Neural cell (in vitro differentiated cells): ENCODE measurements around the gene LRP5. TPM values are rescaled to one million over a fixed set of nuclear protein-coding genes. Genes with fewer than 3 reads are reported as not detected.

Experiments
- H2AFZ ChIP-seq: fragments of 200-600, 300-800 bp; sonication (generic), shearing (Covaris generic); 2 replicates; pipeline ENCODE4 v1.6.0; 2014; ENCODE audit warnings: low read depth, mild to moderate bottlenecking, antibody characterized with exemption, low read length, moderate library complexity
- H3F3A ChIP-seq: fragments of 200-600 bp; shearing (Covaris generic); 2 replicates; pipeline ENCODE4 v1.6.1; 2016; ENCODE audit warnings: mild to moderate bottlenecking, moderate library complexity, mixed read lengths, antibody characterized with exemption, low read length; ENCODE audit not compliant: insufficient read depth, poor library complexity, severe bottlenecking
- H3K27ac ChIP-seq: fragments of 200-600, 300-800 bp; sonication (generic), shearing (Covaris generic); 2 replicates; pipeline ENCODE4 v1.5.1; 2014; ENCODE audit warnings: mild to moderate bottlenecking, low read length, moderate library complexity
- H3K27me3 ChIP-seq: fragments of 300-800, 200-600 bp; sonication (generic), shearing (Covaris generic); 2 replicates; pipeline ENCODE4 v1.6.0; 2014; ENCODE audit warnings: mild to moderate bottlenecking, low read depth, low read length, moderate library complexity; ENCODE audit not compliant: insufficient read depth
- H3K36me3 ChIP-seq: fragments of 300-800, 200-600 bp; sonication (generic), shearing (Covaris generic); 2 replicates; pipeline ENCODE4 v1.5.1; 2014; ENCODE audit warnings: mild to moderate bottlenecking, antibody characterized with exemption, low read length, moderate library complexity; ENCODE audit not compliant: insufficient read depth
- H3K4me2 ChIP-seq: fragments of 300-800, 200-600 bp; sonication (generic), shearing (Covaris generic); 2 replicates; pipeline ENCODE4 v1.6.0; 2014; ENCODE audit warnings: mild to moderate bottlenecking, low read length
- H3K4me3 ChIP-seq: fragments of 300-800, 200-600 bp; sonication (generic), shearing (Covaris generic); 2 replicates; pipeline ENCODE4 v1.5.1; 2014; ENCODE audit warnings: mild to moderate bottlenecking, low read length, moderate library complexity
- H3K79me2 ChIP-seq: fragments of 200-600 bp; shearing (Covaris generic); replicated peaks from 2 replicates; pipeline ENCODE4 v1.6.0; 2014; ENCODE audit warnings: mild to moderate bottlenecking, low read length, moderate library complexity; ENCODE audit not compliant: insufficient read depth
- H3K9ac ChIP-seq: fragments of 300-800, 200-600 bp; sonication (generic), shearing (Covaris generic); 2 replicates; pipeline ENCODE4 v1.6.1; 2016; ENCODE audit warnings: mild to moderate bottlenecking, low read length, mixed read lengths
- H3K9me2 ChIP-seq: fragments of 200-600 bp; shearing (Covaris generic); 2 replicates; pipeline ENCODE4 v1.6.1; 2016; ENCODE audit warnings: mild to moderate bottlenecking, low read length, mixed read lengths; ENCODE audit not compliant: insufficient read depth
- H3K9me3 ChIP-seq: fragments of 200-600, 300-800 bp; sonication (generic), shearing (Covaris generic); 2 replicates; pipeline ENCODE4 v1.6.1; 2016; ENCODE audit warnings: mild to moderate bottlenecking, mixed run types, low read length, moderate library complexity, mixed read lengths
- H4K20me1 ChIP-seq: fragments of 200-600 bp; shearing (Covaris generic); 2 replicates; pipeline ENCODE4 v1.6.1; 2016; ENCODE audit warnings: mild to moderate bottlenecking, mixed run types; ENCODE audit not compliant: insufficient read depth
- EP300 ChIP-seq: fragments of 450-650 bp; conservative IDR thresholded peaks from 2 replicates; pipeline ENCODE4 v1.6.1; 2014; ENCODE audit warnings: antibody characterized with exemption, mild to moderate bottlenecking, moderate library complexity; ENCODE audit not compliant: poor library complexity, severe bottlenecking
- EZH2 ChIP-seq: fragments of 200-600, 300-800 bp; shearing (Covaris generic), sonication (generic); IDR thresholded peaks from 2 replicates; pipeline ENCODE4 v1.6.1; 2014; ENCODE audit warnings: antibody characterized with exemption, low read length, borderline replicate concordance, mild to moderate bottlenecking; ENCODE audit not compliant: insufficient read depth, poor library complexity, severe bottlenecking
- MXI1 ChIP-seq: fragments of 450-650 bp; conservative IDR thresholded peaks from 2 replicates; pipeline ENCODE4 v1.6.1; 2014; ENCODE audit warnings: antibody characterized with exemption, mild to moderate bottlenecking; ENCODE audit not compliant: poor library complexity, severe bottlenecking
- POLR2AphosphoS5 ChIP-seq: IDR thresholded peaks from 2 replicates; pipeline ENCODE4 v1.6.1; 2012
- RAD21 ChIP-seq: fragments of 450-650 bp; conservative IDR thresholded peaks from 2 replicates; pipeline ENCODE4 v1.6.1; 2014; ENCODE audit warnings: antibody characterized with exemption, mild to moderate bottlenecking, moderate library complexity
- REST ChIP-seq: IDR thresholded peaks from 2 replicates; pipeline ENCODE4 v1.6.1; 2012; ENCODE audit warnings: borderline replicate concordance
- SMC3 ChIP-seq: fragments of 450-650 bp; conservative IDR thresholded peaks from 2 replicates; pipeline ENCODE4 v1.6.1; 2014; ENCODE audit warnings: antibody characterized with exemption, mild to moderate bottlenecking, moderate library complexity; ENCODE audit not compliant: poor library complexity
- TAF1 ChIP-seq: IDR thresholded peaks from 2 replicates; pipeline ENCODE4 v1.6.1; 2012; ENCODE audit warnings: low read depth
- polyA plus RNA-seq: library from polyadenylated mRNA; depleted of rRNA; stranded (reverse); fragments of >200 nt; gene quantifications from 2 replicates; pipeline ENCODE4 v1.2.3, GENCODE V29; 2014
- TF ChIP-seq, protein P1 (sequence below): fragments of 450-650 bp; IDR thresholded peaks from 2 replicates; pipeline ENCODE4 v1.5.1; 2014; ENCODE audit warnings: antibody characterized with exemption, mild to moderate bottlenecking, moderate library complexity; ENCODE audit not compliant: poor library complexity, severe bottlenecking

The LRP5 gene
- polyA plus RNA-seq, 1 donor from 2014 or later = 3.0 TPM

DNA sequence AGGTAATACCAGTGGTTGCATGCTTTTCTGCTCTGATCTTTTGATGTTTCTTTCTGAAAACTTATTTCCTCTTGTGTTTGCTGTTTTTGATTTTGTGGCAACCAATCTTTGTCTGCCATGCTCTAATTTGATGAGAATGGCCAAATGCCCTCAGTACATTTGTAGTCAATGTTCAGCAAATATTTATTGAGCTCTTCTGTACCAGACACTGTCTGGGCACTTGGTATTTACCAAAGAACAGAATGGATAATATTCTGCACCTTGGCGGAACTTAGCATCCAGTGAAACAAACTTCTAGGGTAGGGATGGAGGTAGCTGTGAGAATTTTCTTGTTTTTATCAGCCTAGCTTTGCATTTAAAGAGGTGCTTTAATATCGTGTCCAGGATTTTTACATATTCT lies 167.8 kb downstream of the LRP5 start:
- H3K79me2 ChIP-seq = peaks cover 80% of the 10 kb centered on the region
- no peak overlapping the region for H3K4me2 ChIP-seq
- no peak overlapping the region for H2AFZ ChIP-seq
- no peak for TF ChIP-seq POLR2AphosphoS5
- no peak for TF ChIP-seq MXI1
- TF ChIP-seq, protein P1, sequence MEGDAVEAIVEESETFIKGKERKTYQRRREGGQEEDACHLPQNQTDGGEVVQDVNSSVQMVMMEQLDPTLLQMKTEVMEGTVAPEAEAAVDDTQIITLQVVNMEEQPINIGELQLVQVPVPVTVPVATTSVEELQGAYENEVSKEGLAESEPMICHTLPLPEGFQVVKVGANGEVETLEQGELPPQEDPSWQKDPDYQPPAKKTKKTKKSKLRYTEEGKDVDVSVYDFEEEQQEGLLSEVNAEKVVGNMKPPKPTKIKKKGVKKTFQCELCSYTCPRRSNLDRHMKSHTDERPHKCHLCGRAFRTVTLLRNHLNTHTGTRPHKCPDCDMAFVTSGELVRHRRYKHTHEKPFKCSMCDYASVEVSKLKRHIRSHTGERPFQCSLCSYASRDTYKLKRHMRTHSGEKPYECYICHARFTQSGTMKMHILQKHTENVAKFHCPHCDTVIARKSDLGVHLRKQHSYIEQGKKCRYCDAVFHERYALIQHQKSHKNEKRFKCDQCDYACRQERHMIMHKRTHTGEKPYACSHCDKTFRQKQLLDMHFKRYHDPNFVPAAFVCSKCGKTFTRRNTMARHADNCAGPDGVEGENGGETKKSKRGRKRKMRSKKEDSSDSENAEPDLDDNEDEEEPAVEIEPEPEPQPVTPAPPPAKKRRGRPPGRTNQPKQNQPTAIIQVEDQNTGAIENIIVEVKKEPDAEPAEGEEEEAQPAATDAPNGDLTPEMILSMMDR = no peak
- TF ChIP-seq SMC3 = no peak
- TF ChIP-seq REST = no peak
- no peak for TF ChIP-seq EP300
- no peak for TF ChIP-seq TAF1
- TF ChIP-seq RAD21 = no peak
- TF ChIP-seq EZH2 = no peak
- H3K27me3 ChIP-seq = no peaks in the 10 kb centered on the region
- no peak overlapping the region for H3K27ac ChIP-seq
- H3K9me3 ChIP-seq = no peaks in the 10 kb centered on the region
- no peak overlapping the region for H3K9ac ChIP-seq
- H3K36me3 ChIP-seq = no peaks in the 10 kb centered on the region
- H3K4me3 ChIP-seq = no peak overlapping the region
- H3F3A ChIP-seq = no peaks in the 10 kb centered on the region
- H3K9me2 ChIP-seq = no peaks in the 10 kb centered on the region
- no peaks in the 10 kb centered on the region for H4K20me1 ChIP-seq

DNA sequence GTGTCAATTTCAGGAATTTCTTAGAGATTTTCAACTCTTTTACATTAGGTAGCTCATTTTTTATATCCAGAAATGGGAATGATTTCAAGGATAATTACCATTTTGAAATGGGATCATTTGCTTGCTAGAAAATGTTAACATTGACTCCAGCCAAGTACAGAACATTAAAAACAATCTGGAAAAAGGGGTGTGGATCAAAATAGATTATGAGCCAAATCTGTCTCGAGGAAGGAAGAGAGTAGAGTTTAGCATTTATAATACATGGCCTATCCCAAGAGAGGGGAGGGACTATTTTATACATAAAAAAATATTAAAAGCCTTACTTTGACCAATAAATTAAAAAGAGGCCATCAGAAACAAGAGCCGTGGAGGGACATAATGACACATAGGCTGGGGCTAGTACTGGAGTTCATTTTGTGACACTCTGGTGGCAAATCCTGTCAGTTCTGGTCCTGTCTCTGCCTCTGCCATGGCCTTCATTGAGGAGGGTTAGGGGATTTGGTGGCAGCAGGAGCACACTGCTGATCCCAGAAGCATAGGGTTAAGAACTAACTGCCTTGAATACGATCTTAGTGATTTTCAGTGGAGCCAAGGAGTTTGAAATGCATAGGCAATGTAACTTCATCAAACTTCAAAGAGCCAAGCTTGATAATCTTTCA lies 168.6 kb downstream of the LRP5 start:
- Histone ChIP-seq H3F3A (no peaks in the 10 kb centered on the region), H3K9me2 (no peaks in the 10 kb centered on the region), H2AFZ (no peak overlapping the region), H3K27me3 (no peaks in the 10 kb centered on the region), H3K9me3 (no peaks in the 10 kb centered on the region), H3K9ac (no peak overlapping the region), H3K27ac (no peak overlapping the region), H3K4me2 (no peak overlapping the region), H3K36me3 (no peaks in the 10 kb centered on the region), H4K20me1 (no peaks in the 10 kb centered on the region), H3K4me3 (no peak overlapping the region), H3K79me2 (peaks cover 88% of the 10 kb centered on the region)
- TF ChIP-seq MXI1 (no peak), RAD21 (no peak), TAF1 (no peak), SMC3 (no peak), POLR2AphosphoS5 (no peak), REST (no peak), EP300 (no peak), EZH2 (no peak)
- TF ChIP-seq, protein P1 = no peak
